Measurements from ENCODE around the gene LRRC46. TPM values are rescaled to one million over a fixed set of nuclear protein-coding genes. Genes with fewer than 3 reads are reported as not detected.

Gene LRRC46
- total and polyA plus RNA-seq, 9 of the 15 experiments (the other 6 are each of a cell fraction or from before 2014, with no cell fraction given) = 0.39 to 1.4 (median 0.53) TPM; not detected in 1

DNA sequence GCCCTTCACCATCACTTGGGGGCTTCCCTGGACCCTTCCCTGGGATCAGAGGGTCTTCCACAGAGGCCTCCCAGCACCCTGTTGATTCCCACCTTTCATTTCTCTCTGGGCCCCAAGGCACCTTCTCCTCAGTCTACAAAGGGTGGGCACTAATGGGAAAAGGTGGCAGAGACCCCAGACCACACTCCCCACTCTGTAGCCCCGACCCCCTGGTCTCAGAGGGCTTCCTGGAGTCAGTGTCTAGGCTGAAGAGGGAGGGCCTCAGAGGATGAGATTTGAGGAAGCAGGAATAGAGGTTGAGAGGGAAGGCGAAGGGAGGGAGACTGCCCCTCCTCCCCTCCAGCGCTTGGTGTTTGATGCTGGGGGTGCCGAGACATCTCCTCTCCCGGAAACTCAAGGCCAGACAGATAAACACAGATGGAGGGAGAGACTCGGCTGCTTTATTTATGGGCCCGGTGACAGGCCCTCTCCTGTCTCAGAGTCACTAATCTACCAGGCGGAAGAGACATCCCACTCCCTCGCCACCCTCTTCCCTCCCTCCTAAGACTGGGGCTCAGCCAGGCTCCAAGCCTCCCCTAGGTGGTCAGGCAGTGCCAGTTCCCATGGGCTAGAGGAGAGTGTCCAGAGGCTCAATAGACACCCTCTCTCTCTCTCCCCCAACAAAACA is 46.0 kb downstream of the LRRC46 start (continued):
- TF ChIP-seq ZNF584 (CRISPR knock-in tag; IDR thresholded peaks at IDR 0.05; ENCODE audit: low read depth) = no peak
- TF ChIP-seq ZNF282 (CRISPR knock-in tag; IDR thresholded peaks at IDR 0.05) = no peak
- TF ChIP-seq, protein P1, sequence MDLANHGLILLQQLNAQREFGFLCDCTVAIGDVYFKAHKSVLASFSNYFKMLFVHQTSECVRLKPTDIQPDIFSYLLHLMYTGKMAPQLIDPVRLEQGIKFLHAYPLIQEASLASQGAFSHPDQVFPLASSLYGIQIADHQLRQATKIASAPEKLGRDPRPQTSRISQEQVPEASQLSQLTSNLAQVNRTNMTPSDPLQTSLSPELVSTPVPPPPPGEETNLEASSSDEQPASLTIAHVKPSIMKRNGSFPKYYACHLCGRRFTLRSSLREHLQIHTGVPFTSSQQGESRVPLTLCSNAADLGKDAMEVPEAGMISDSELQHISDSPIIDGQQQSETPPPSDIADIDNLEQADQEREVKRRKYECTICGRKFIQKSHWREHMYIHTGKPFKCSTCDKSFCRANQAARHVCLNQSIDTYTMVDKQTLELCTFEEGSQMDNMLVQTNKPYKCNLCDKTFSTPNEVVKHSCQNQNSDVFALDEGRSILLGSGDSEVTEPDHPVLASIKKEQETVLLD (IDR thresholded peaks at IDR 0.05) = peak; percentile 20; the same call in 1 of the 2 replicates
- no peak for TF ChIP-seq SMAD1 (IDR thresholded peaks at IDR 0.05; ENCODE audit: low read depth, low read length, partially characterized antibody)
- TF ChIP-seq TRIM28 (IDR thresholded peaks at IDR 0.05) = no peak
- TF ChIP-seq, protein P2, sequence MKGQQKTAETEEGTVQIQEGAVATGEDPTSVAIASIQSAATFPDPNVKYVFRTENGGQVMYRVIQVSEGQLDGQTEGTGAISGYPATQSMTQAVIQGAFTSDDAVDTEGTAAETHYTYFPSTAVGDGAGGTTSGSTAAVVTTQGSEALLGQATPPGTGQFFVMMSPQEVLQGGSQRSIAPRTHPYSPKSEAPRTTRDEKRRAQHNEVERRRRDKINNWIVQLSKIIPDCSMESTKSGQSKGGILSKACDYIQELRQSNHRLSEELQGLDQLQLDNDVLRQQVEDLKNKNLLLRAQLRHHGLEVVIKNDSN (CRISPR knock-in tag; IDR thresholded peaks at IDR 0.05) = no peak
- TF ChIP-seq, protein P3, sequence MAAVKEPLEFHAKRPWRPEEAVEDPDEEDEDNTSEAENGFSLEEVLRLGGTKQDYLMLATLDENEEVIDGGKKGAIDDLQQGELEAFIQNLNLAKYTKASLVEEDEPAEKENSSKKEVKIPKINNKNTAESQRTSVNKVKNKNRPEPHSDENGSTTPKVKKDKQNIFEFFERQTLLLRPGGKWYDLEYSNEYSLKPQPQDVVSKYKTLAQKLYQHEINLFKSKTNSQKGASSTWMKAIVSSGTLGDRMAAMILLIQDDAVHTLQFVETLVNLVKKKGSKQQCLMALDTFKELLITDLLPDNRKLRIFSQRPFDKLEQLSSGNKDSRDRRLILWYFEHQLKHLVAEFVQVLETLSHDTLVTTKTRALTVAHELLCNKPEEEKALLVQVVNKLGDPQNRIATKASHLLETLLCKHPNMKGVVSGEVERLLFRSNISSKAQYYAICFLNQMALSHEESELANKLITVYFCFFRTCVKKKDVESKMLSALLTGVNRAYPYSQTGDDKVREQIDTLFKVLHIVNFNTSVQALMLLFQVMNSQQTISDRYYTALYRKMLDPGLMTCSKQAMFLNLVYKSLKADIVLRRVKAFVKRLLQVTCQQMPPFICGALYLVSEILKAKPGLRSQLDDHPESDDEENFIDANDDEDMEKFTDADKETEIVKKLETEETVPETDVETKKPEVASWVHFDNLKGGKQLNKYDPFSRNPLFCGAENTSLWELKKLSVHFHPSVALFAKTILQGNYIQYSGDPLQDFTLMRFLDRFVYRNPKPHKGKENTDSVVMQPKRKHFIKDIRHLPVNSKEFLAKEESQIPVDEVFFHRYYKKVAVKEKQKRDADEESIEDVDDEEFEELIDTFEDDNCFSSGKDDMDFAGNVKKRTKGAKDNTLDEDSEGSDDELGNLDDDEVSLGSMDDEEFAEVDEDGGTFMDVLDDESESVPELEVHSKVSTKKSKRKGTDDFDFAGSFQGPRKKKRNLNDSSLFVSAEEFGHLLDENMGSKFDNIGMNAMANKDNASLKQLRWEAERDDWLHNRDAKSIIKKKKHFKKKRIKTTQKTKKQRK (IDR thresholded peaks at IDR 0.05; ENCODE audit: borderline replicate concordance, low read depth, low read length) = no peak
- no peak for TF ChIP-seq CC2D1A (IDR thresholded peaks at IDR 0.05)
- TF ChIP-seq, protein P4, sequence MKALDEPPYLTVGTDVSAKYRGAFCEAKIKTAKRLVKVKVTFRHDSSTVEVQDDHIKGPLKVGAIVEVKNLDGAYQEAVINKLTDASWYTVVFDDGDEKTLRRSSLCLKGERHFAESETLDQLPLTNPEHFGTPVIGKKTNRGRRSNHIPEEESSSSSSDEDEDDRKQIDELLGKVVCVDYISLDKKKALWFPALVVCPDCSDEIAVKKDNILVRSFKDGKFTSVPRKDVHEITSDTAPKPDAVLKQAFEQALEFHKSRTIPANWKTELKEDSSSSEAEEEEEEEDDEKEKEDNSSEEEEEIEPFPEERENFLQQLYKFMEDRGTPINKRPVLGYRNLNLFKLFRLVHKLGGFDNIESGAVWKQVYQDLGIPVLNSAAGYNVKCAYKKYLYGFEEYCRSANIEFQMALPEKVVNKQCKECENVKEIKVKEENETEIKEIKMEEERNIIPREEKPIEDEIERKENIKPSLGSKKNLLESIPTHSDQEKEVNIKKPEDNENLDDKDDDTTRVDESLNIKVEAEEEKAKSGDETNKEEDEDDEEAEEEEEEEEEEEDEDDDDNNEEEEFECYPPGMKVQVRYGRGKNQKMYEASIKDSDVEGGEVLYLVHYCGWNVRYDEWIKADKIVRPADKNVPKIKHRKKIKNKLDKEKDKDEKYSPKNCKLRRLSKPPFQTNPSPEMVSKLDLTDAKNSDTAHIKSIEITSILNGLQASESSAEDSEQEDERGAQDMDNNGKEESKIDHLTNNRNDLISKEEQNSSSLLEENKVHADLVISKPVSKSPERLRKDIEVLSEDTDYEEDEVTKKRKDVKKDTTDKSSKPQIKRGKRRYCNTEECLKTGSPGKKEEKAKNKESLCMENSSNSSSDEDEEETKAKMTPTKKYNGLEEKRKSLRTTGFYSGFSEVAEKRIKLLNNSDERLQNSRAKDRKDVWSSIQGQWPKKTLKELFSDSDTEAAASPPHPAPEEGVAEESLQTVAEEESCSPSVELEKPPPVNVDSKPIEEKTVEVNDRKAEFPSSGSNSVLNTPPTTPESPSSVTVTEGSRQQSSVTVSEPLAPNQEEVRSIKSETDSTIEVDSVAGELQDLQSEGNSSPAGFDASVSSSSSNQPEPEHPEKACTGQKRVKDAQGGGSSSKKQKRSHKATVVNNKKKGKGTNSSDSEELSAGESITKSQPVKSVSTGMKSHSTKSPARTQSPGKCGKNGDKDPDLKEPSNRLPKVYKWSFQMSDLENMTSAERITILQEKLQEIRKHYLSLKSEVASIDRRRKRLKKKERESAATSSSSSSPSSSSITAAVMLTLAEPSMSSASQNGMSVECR (CRISPR knock-in tag; IDR thresholded peaks at IDR 0.05) = no peak
- 0 out of 2 replicates have a peak, but pooled peaks have one; percentile 25 for TF ChIP-seq TARDBP (IDR thresholded peaks at IDR 0.05)
- TF ChIP-seq, protein P5, sequence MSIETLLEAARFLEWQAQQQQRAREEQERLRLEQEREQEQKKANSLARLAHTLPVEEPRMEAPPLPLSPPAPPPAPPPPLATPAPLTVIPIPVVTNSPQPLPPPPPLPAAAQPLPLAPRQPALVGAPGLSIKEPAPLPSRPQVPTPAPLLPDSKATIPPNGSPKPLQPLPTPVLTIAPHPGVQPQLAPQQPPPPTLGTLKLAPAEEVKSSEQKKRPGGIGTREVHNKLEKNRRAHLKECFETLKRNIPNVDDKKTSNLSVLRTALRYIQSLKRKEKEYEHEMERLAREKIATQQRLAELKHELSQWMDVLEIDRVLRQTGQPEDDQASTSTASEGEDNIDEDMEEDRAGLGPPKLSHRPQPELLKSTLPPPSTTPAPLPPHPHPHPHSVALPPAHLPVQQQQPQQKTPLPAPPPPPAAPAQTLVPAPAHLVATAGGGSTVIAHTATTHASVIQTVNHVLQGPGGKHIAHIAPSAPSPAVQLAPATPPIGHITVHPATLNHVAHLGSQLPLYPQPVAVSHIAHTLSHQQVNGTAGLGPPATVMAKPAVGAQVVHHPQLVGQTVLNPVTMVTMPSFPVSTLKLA (conservative IDR thresholded peaks at IDR 0.05) = peak in 1 of 2 experiments; percentile 50; a peak in 1 of 4 replicates
- TF ChIP-seq ZNF778 (CRISPR knock-in tag; IDR thresholded peaks at IDR 0.05) = no peak
- TF ChIP-seq, protein P6, sequence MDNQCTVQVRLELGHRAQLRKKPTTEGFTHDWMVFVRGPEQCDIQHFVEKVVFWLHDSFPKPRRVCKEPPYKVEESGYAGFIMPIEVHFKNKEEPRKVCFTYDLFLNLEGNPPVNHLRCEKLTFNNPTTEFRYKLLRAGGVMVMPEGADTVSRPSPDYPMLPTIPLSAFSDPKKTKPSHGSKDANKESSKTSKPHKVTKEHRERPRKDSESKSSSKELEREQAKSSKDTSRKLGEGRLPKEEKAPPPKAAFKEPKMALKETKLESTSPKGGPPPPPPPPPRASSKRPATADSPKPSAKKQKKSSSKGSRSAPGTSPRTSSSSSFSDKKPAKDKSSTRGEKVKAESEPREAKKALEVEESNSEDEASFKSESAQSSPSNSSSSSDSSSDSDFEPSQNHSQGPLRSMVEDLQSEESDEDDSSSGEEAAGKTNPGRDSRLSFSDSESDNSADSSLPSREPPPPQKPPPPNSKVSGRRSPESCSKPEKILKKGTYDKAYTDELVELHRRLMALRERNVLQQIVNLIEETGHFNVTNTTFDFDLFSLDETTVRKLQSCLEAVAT (IDR thresholded peaks at IDR 0.05) = no peak
- TF ChIP-seq CHD2 (IDR thresholded peaks at IDR 0.05; ENCODE audit: low read depth, low read length) = no peak
- TF ChIP-seq ZSCAN29 (IDR thresholded peaks at IDR 0.05) = no peak
